Tibial artery (tissue), 4 donors: ENCODE results near the gene ZNF205.

Source experiments
- DNase-seq, 2 donors: peaks; one replicate each; pipeline ENCODE4 v3.0.0-alpha.2; 2019
- H3K27ac ChIP-seq, 2 donors: fragments of 200-600 bp; sonication (generic) in 1 of 2; 1 replicate in 1 of 2; 2 replicates in 1 of 2; pipeline ENCODE4 v1.5.1; 2018 to 2019; ENCODE audit warnings: mild to moderate bottlenecking in 1 of 2
- H3K27me3 ChIP-seq, 2 donors: fragments of 200-600 bp; sonication (generic) in 1 of 2; one replicate each; pipeline versions ENCODE4 v1.5.1 to v1.6.0; 2016 to 2019
- H3K36me3 ChIP-seq, 3 donors: fragments of 200-600 bp; sonication (generic) in 2 of 3; one replicate each; pipeline ENCODE4 v1.5.1; 2016 to 2019; ENCODE audit warnings: mild to moderate bottlenecking in 2 of 3
- H3K4me1 ChIP-seq, 4 donors: fragments of 200-600 bp; sonication (generic) in 2 of 4; 1 replicate in 3 of 4; 2 replicates in 1 of 4; pipeline ENCODE4 v1.5.1; 2016 to 2019
- H3K4me3 ChIP-seq, 2 donors: fragments of 200-600 bp; sonication (generic) in 1 of 2; 1 replicate in 1 of 2; 2 replicates in 1 of 2; pipeline ENCODE4 v1.5.1; 2018 to 2019; ENCODE audit warnings: mild to moderate bottlenecking in 2 of 2
- H3K9me3 ChIP-seq, 3 donors: fragments of 200-600 bp; sonication (generic) in 1 of 3; one replicate each; pipeline ENCODE4 v1.5.1; 2016 to 2019
- intact Hi-C: fragments of 100-400 bp; cut with DNase I; formaldehyde crosslinking; loops from one replicate; pipeline ENCODE4 v1.15.0; 2023; ENCODE audit warnings: low total_unique reads
- TF ChIP-seq, protein P1 (sequence below), 2 experiments: fragments of 200-600 bp in 1 of 2; fragments of 450-650 bp in 1 of 2; IDR thresholded peaks; one replicate each; pipeline ENCODE4 v1.5.1; 2017 to 2019; ENCODE audit warnings: antibody characterized with exemption in 2 of 2, mild to moderate bottlenecking in 1 of 2, moderate library complexity in 1 of 2

The ZNF205 gene

DNA sequence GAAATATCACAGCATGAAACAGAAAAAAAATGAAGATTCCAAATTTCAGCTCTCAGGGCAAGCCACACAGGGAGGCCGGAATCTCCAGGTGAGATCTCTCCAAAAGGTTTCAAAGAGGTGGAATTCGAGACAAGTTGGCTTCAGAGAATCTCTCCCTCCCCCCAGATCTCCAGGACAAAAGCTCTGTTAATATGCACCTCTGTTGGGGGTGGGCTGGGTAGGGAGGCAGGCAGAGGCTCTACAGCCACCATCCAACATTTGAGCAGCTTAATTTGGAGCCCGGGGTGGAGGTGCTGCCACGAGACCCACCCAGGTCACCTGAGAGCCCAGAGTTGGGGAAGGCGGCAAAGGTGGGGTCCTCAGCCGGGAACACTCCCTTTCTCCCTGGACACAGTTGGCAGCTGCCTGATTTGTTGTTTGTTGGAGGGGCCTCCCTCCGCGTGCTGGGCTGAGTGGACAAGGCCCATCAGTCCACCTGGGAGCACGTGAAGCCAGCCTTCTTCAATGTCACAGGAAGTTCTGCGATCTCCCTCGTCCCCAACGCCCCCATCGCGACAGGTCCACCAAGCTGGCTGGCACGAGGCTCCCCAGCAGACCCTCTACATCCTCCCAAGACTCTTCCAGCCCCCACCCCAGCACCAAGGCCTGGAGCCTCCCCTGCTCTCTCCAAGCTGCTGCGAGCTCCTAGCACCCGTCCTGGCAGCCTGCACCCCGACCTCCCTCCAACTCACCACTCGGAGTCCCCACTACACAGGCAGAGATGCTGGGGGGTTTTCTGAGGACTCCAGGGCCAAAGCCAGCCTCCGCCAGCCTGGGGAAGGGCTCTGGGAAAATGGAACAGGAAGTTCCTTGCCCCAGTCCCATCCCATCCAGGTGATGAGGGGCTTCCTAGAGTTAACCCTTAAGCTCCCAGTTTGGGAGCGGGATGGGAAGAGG lies 13.7 kb upstream of the ZNF205 start, which contains the start of gene ZSCAN10:
ZSCAN10 (minus strand) TSS at position 836 of the 936 bp plus-strand sequence. CDS start 6,357 bp downstream, outside the sequence.
- Histone ChIP-seq H3K36me3 (no peaks in the 10 kb centered on the region), H3K27me3 (peaks cover 0 to 58% of the 10 kb centered on the region in 2 donors), H3K27ac (no peak within 1 kb of the TSS), H3K4me3 (peak within 1 kb of the TSS in 1 of 2 donors; percentile 3), H3K9me3 (no peaks in the 10 kb centered on the region), H3K4me1 (peaks cover 0 to 10% (median 4%) of the 10 kb centered on the region in 4 donors)
- TF ChIP-seq, protein P1, sequence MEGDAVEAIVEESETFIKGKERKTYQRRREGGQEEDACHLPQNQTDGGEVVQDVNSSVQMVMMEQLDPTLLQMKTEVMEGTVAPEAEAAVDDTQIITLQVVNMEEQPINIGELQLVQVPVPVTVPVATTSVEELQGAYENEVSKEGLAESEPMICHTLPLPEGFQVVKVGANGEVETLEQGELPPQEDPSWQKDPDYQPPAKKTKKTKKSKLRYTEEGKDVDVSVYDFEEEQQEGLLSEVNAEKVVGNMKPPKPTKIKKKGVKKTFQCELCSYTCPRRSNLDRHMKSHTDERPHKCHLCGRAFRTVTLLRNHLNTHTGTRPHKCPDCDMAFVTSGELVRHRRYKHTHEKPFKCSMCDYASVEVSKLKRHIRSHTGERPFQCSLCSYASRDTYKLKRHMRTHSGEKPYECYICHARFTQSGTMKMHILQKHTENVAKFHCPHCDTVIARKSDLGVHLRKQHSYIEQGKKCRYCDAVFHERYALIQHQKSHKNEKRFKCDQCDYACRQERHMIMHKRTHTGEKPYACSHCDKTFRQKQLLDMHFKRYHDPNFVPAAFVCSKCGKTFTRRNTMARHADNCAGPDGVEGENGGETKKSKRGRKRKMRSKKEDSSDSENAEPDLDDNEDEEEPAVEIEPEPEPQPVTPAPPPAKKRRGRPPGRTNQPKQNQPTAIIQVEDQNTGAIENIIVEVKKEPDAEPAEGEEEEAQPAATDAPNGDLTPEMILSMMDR (IDR thresholded peaks at IDR 0.05), result no peak
- intact Hi-C loops, result no loop called here
- DNase-seq, result no peak

DNA sequence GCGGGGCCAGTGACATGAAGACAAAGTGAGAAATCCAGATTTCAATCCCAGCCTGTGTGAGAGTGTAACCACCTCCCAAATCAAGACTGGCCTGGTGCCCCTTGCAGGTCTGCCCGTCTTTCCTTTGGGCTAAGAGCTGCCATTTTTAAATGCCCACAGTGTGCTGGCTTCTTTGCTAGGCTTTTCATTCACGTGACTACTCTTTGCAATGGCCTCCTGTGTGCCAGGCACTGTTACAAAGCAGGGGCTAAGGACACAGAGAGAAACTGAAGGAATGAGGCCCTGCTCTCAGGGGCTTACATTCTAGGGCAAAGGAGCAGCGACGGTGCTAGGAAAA lies 13.0 kb upstream of the ZNF205 start:
- no peak overlapping the region for H3K27ac ChIP-seq
- no peak for DNase-seq
- no peak overlapping the region for H3K4me3 ChIP-seq
- H3K4me1 ChIP-seq, result peaks cover 0 to 10% (median 4%) of the 10 kb centered on the region in 4 donors
- H3K36me3 ChIP-seq, result no peaks in the 10 kb centered on the region
- intact Hi-C loops, result no loop called here
- TF ChIP-seq, protein P1 (IDR thresholded peaks at IDR 0.05), result no peak
- peaks cover 0 to 51% of the 10 kb centered on the region in 2 donors for H3K27me3 ChIP-seq
- H3K9me3 ChIP-seq, result no peaks in the 10 kb centered on the region

DNA sequence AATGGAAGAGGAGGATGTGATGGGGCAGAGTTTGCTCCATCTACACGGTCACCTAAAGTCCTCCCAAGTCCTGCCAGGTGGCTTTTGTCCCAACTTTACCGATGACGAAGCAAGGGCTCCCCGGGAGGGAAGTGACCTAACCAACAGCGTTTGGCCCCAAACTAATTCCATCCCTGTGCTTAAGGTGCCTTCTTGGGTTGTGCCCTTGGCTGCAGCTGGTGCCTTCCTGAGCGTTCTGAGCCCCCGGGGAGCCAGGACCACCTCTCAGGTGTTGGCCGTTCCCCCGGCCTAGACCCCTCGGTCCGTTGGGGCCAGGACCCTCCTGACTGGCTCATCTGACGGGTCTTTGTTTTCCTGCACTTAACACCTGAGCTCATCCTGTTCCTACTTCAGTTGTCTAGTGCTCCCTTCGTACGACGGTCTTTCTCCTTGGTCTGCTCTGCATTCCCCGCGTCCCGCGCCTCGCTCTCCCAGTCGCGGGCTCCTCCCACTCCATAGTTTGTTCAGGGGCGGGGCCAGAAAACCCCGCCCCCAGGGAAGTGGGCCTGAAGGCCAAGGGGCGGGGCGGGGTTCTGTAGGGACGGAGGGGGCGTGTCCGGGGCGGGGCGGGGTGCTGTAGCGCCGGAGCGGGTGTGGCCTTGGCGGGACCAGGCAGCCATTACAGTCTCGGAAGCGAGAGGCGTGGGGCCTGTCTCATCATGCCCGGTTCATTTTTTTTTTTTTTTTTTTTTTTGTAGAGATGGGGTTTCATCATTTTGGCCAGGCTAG lies 12.5 kb upstream of the ZNF205 start:
- intact Hi-C loops, result no loop called here

GRCh38 chr16:3101018-3101840 lies 11.2 kb upstream of the ZNF205 start:
- H3K9me3 ChIP-seq, result no peaks in the 10 kb centered on the region
- no peak overlapping the region for H3K27ac ChIP-seq
- no peak for DNase-seq
- H3K27me3 ChIP-seq, result peaks cover 0 to 43% of the 10 kb centered on the region in 2 donors
- peaks cover 0 to 10% (median 7%) of the 10 kb centered on the region in 4 donors for H3K4me1 ChIP-seq
- H3K36me3 ChIP-seq, result no peaks in the 10 kb centered on the region
- intact Hi-C loops, result no loop called here
- TF ChIP-seq, protein P1 (IDR thresholded peaks at IDR 0.05), result peak in 1 of 2 experiments; percentile 21
- H3K4me3 ChIP-seq, result no peak overlapping the region

More for the DNA sequence above, 12.5 kb upstream of the ZNF205 start:
- TF ChIP-seq, protein P1 (IDR thresholded peaks at IDR 0.05), result no peak
- no peaks in the 10 kb centered on the region for H3K36me3 ChIP-seq
- H3K27ac ChIP-seq, result no peak overlapping the region
- peaks cover 0 to 10% (median 4%) of the 10 kb centered on the region in 4 donors for H3K4me1 ChIP-seq
- peaks cover 0 to 46% of the 10 kb centered on the region in 2 donors for H3K27me3 ChIP-seq
- H3K4me3 ChIP-seq, result peak overlapping the region in 1 of 2 donors; percentile 3
- H3K9me3 ChIP-seq, result no peaks in the 10 kb centered on the region
- DNase-seq, result peak; percentile 86 to 88
